ENCODE results near the gene CCDC120. TPM values are rescaled to one million over a fixed set of nuclear protein-coding genes. Genes with fewer than 3 reads are reported as not detected.

The CCDC120 gene
- total RNA-seq, 1 donor from 2014 or later: 4.6 TPM

GRCh38 chrX:49067285-49068120 lies 8.7 kb downstream of the CCDC120 start:
- no peak for DNase-seq (ENCODE audit: low spot score)
- no peak overlapping the region for H3K4me3 Mint-ChIP-seq (ENCODE audit: low read depth)
- intact Hi-C loops (cut with micrococcal nuclease): no loop called here
- peaks cover 3% of the 10 kb centered on the region for H3K4me1 Mint-ChIP-seq (ENCODE audit: low read depth)
- H3K9me3 Mint-ChIP-seq: no peaks in the 10 kb centered on the region
- H3K36me3 Mint-ChIP-seq (ENCODE audit: low read depth): peaks cover 8% of the 10 kb centered on the region
- H3K27ac Mint-ChIP-seq: no peak overlapping the region
- H3K27me3 Mint-ChIP-seq (ENCODE audit: low read depth): no peaks in the 10 kb centered on the region

- peaks cover 4% of the 10 kb centered on the region for H3K9me3 Mint-ChIP-seq
- H3K4me1 Mint-ChIP-seq (ENCODE audit: low read depth): peaks cover 12% of the 10 kb centered on the region
- no peak overlapping the region for H3K27ac Mint-ChIP-seq
- intact Hi-C loops (cut with micrococcal nuclease): no loop called here
- no peaks in the 10 kb centered on the region for H3K27me3 Mint-ChIP-seq (ENCODE audit: low read depth)
- H3K36me3 Mint-ChIP-seq (ENCODE audit: low read depth): peaks cover 20% of the 10 kb centered on the region
- DNase-seq (ENCODE audit: low spot score): no peak
- no peak overlapping the region for H3K4me3 Mint-ChIP-seq (ENCODE audit: low read depth)
Measured at GRCh38 chrX:49069038-49069437, 10.2 kb downstream of the CCDC120 start.

- Mint-ChIP-seq H3K4me3 (ENCODE audit: low read depth) (peak overlapping the region; percentile 21), H3K27ac (no peak overlapping the region), H3K9me3 (peaks cover 4% of the 10 kb centered on the region), H3K4me1 (ENCODE audit: low read depth) (peaks cover 15% of the 10 kb centered on the region), H3K36me3 (ENCODE audit: low read depth) (peaks cover 32% of the 10 kb centered on the region), H3K27me3 (ENCODE audit: low read depth) (no peaks in the 10 kb centered on the region)
- intact Hi-C loops (cut with micrococcal nuclease): no loop called here
- no peak for DNase-seq (ENCODE audit: low spot score)
Measured at GRCh38 chrX:49070988-49071387, 12.2 kb downstream of the CCDC120 start.

GRCh38 chrX:49071877-49072711 lies 13.3 kb downstream of the CCDC120 start:
- no peak for DNase-seq (ENCODE audit: low spot score)
- peak overlapping the region; percentile 58 for H3K4me3 Mint-ChIP-seq (ENCODE audit: low read depth)
- intact Hi-C loops (cut with micrococcal nuclease): no loop called here

GRCh38 chrX:49072712-49073095 lies 13.9 kb downstream of the CCDC120 start:
- H3K9me3 Mint-ChIP-seq: peaks cover 4% of the 10 kb centered on the region
- peaks cover 15% of the 10 kb centered on the region for H3K4me1 Mint-ChIP-seq (ENCODE audit: low read depth)
- peaks cover 32% of the 10 kb centered on the region for H3K36me3 Mint-ChIP-seq (ENCODE audit: low read depth)
- intact Hi-C loops (cut with micrococcal nuclease): no loop called here
- H3K27ac Mint-ChIP-seq: peak overlapping the region; percentile 70
- no peaks in the 10 kb centered on the region for H3K27me3 Mint-ChIP-seq (ENCODE audit: low read depth)
- DNase-seq (ENCODE audit: low spot score): no peak
- H3K4me3 Mint-ChIP-seq (ENCODE audit: low read depth): peak overlapping the region; percentile 78

More at GRCh38 chrX:49071877-49072711, 13.3 kb downstream of the CCDC120 start:
- no peaks in the 10 kb centered on the region for H3K27me3 Mint-ChIP-seq (ENCODE audit: low read depth)
- H3K4me1 Mint-ChIP-seq (ENCODE audit: low read depth): peaks cover 15% of the 10 kb centered on the region
- H3K27ac Mint-ChIP-seq: no peak overlapping the region
- H3K9me3 Mint-ChIP-seq: peaks cover 4% of the 10 kb centered on the region
- H3K36me3 Mint-ChIP-seq (ENCODE audit: low read depth): peaks cover 32% of the 10 kb centered on the region

- peaks cover 4% of the 10 kb centered on the region for H3K9me3 Mint-ChIP-seq
- peaks cover 19% of the 10 kb centered on the region for H3K4me1 Mint-ChIP-seq (ENCODE audit: low read depth)
- DNase-seq (ENCODE audit: low spot score): peak; percentile 85
- peak within 1 kb of the TSS; percentile 70 for H3K27ac Mint-ChIP-seq
- peaks cover 40% of the 10 kb centered on the region for H3K36me3 Mint-ChIP-seq (ENCODE audit: low read depth)
- H3K4me3 Mint-ChIP-seq (ENCODE audit: low read depth): peak within 1 kb of the TSS; percentile 78
- no peaks in the 10 kb centered on the region for H3K27me3 Mint-ChIP-seq (ENCODE audit: low read depth)
- intact Hi-C loops (cut with micrococcal nuclease): loop anchor here (2.0 kb wide), 1 partner anchor 71 kb away; the partner anchor contains the start of gene GRIPAP1
Measured at GRCh38 chrX:49073601-49074575, 15.1 kb downstream of the CCDC120 start, which contains the start of gene PRAF2. PRAF2 (minus strand) TSS chrX:49074002; CDS start chrX:49073987, 15 bp downstream.

GRCh38 chrX:49075347-49075746 lies 16.5 kb downstream of the CCDC120 start:
- peaks cover 40% of the 10 kb centered on the region for H3K36me3 Mint-ChIP-seq (ENCODE audit: low read depth)
- H3K27me3 Mint-ChIP-seq (ENCODE audit: low read depth): no peaks in the 10 kb centered on the region
- intact Hi-C loops (cut with micrococcal nuclease): loop anchor here (2.0 kb wide), 1 partner anchor 73 kb away; the partner anchor contains the start of gene GRIPAP1
- H3K4me1 Mint-ChIP-seq (ENCODE audit: low read depth): peaks cover 25% of the 10 kb centered on the region
- H3K27ac Mint-ChIP-seq: no peak overlapping the region
- no peak overlapping the region for H3K4me3 Mint-ChIP-seq (ENCODE audit: low read depth)
- peaks cover 4% of the 10 kb centered on the region for H3K9me3 Mint-ChIP-seq
- DNase-seq (ENCODE audit: low spot score): no peak

GRCh38 chrX:49077941-49078340 lies 19.1 kb downstream of the CCDC120 start:
- no peak overlapping the region for H3K4me3 Mint-ChIP-seq (ENCODE audit: low read depth)
- peaks cover 3% of the 10 kb centered on the region for H3K9me3 Mint-ChIP-seq
- H3K27me3 Mint-ChIP-seq (ENCODE audit: low read depth): no peaks in the 10 kb centered on the region
- H3K36me3 Mint-ChIP-seq (ENCODE audit: low read depth): peaks cover 28% of the 10 kb centered on the region
- H3K4me1 Mint-ChIP-seq (ENCODE audit: low read depth): peaks cover 24% of the 10 kb centered on the region
- intact Hi-C loops (cut with micrococcal nuclease): no loop called here
- no peak overlapping the region for H3K27ac Mint-ChIP-seq
- DNase-seq (ENCODE audit: low spot score): no peak

GRCh38 chrX:49079489-49080428 lies 21.0 kb downstream of the CCDC120 start, which contains the start of gene WDR45:
WDR45 (minus strand) TSS chrX:49079887; CDS start chrX:49078095, 1,792 bp downstream.
- Mint-ChIP-seq H3K9me3 (no peaks in the 10 kb centered on the region), H3K4me1 (ENCODE audit: low read depth) (peaks cover 17% of the 10 kb centered on the region), H3K36me3 (ENCODE audit: low read depth) (peaks cover 12% of the 10 kb centered on the region), H3K27ac (peak within 1 kb of the TSS; percentile 98), H3K4me3 (ENCODE audit: low read depth) (peak within 1 kb of the TSS; percentile 96), H3K27me3 (ENCODE audit: low read depth) (no peaks in the 10 kb centered on the region)
- intact Hi-C loops (cut with micrococcal nuclease): no loop called here
- DNase-seq (ENCODE audit: low spot score): peak; percentile 69

- peak overlapping the region; percentile 26 for H3K4me3 Mint-ChIP-seq (ENCODE audit: low read depth)
- peak overlapping the region; percentile 17 for H3K27ac Mint-ChIP-seq
- peaks cover 17% of the 10 kb centered on the region for H3K4me1 Mint-ChIP-seq (ENCODE audit: low read depth)
- DNase-seq (ENCODE audit: low spot score): no peak
- no peaks in the 10 kb centered on the region for H3K27me3 Mint-ChIP-seq (ENCODE audit: low read depth)
- H3K9me3 Mint-ChIP-seq: no peaks in the 10 kb centered on the region
- intact Hi-C loops (cut with micrococcal nuclease): no loop called here
- peaks cover 8% of the 10 kb centered on the region for H3K36me3 Mint-ChIP-seq (ENCODE audit: low read depth)
Measured at GRCh38 chrX:49082271-49082871, 23.6 kb downstream of the CCDC120 start.

GRCh38 chrX:49089553-49089952 lies 30.8 kb downstream of the CCDC120 start:
- no peaks in the 10 kb centered on the region for H3K36me3 Mint-ChIP-seq (ENCODE audit: low read depth)
- H3K4me1 Mint-ChIP-seq (ENCODE audit: low read depth): no peaks in the 10 kb centered on the region
- no peaks in the 10 kb centered on the region for H3K27me3 Mint-ChIP-seq (ENCODE audit: low read depth)
- DNase-seq (ENCODE audit: low spot score): no peak
- intact Hi-C loops (cut with micrococcal nuclease): no loop called here
- no peak overlapping the region for H3K4me3 Mint-ChIP-seq (ENCODE audit: low read depth)
- H3K27ac Mint-ChIP-seq: no peak overlapping the region
- no peaks in the 10 kb centered on the region for H3K9me3 Mint-ChIP-seq

All from activated T-helper 2 cell treated with anti-CD3 and anti-CD28 coated beads, Interferon-gamma antibody, Interleukin-2, Interleukin-4, amounts not matched to agents 10 μg/mL and 5 μg/mL and 100 μg/mL, durations not matched to agents 14 hours and 24 hours and 36 hours (primary cell).